ENCODE data around the gene ADAM12.

- no peak for TF ChIP-seq CTCF (IDR thresholded peaks at IDR 0.05)
- no peak for TF ChIP-seq POLR2A (IDR thresholded peaks at IDR 0.05)
Observed at GRCh38 chr10:126177417-126178030, 210.8 kb downstream of the ADAM12 start.

All from uterus (tissue), 2 donors.